DND-41 (cell line): ENCODE results near the gene RNF145.

ENCODE experiments used
- ATAC-seq: fragments of 200-7000 bp; cut with Tn5 transposase; 3 replicates; pipeline ENCODE4 v1.9.1; 2021; ENCODE audit warnings: low read depth; ENCODE audit not compliant: insufficient read depth
- DNase-seq: peaks from one replicate; pipeline ENCODE4 v3.0.0-alpha.2; 2020
- H2AFZ ChIP-seq: 2 replicates; pipeline ENCODE4 v1.6.0; 2012; ENCODE audit warnings: low read depth, low read length
- H3K27ac ChIP-seq: 2 replicates; pipeline ENCODE4 v1.5.1; 2012; ENCODE audit warnings: low read length, inconsistent platforms
- H3K27me3 ChIP-seq: fragments of 200-600 bp; sonication (generic); 2 replicates; pipeline ENCODE4 v1.6.0; 2012; ENCODE audit warnings: low read length, mild to moderate bottlenecking, inconsistent platforms; ENCODE audit not compliant: insufficient read depth, poor library complexity
- H3K36me3 ChIP-seq: 2 replicates; pipeline ENCODE4 v1.5.1; 2012; ENCODE audit warnings: low read length, inconsistent platforms; ENCODE audit not compliant: insufficient read depth
- H3K4me1 ChIP-seq: 2 replicates; pipeline ENCODE4 v1.5.1; 2012; ENCODE audit warnings: mild to moderate bottlenecking, low read length; ENCODE audit not compliant: insufficient read depth
- H3K4me2 ChIP-seq: 2 replicates; pipeline ENCODE4 v1.6.0; 2012; ENCODE audit warnings: mild to moderate bottlenecking, moderate library complexity, low read length, inconsistent platforms; ENCODE audit not compliant: insufficient read depth
- H3K4me3 ChIP-seq, 2 experiments: fragments of 200-600 bp in 1 of 2; shearing (Covaris generic) in 1 of 2; 2 replicates each; pipeline ENCODE4 v1.5.1; 2012 to 2016; ENCODE audit warnings: inconsistent platforms in 2 of 2, low read length in 2 of 2, mild to moderate bottlenecking in 2 of 2, low read depth in 1 of 2, moderate library complexity in 1 of 2
- H3K79me2 ChIP-seq: 2 replicates; pipeline ENCODE4 v1.6.0; 2012; ENCODE audit warnings: low read length, inconsistent platforms; ENCODE audit not compliant: insufficient read depth
- H3K9ac ChIP-seq: 2 replicates; pipeline ENCODE4 v1.6.0; 2012; ENCODE audit warnings: low read depth, mild to moderate bottlenecking, inconsistent platforms, low read length, moderate library complexity
- H3K9me3 ChIP-seq: 2 replicates; pipeline ENCODE4 v1.5.1; 2012; ENCODE audit warnings: low read length, moderate library complexity, mild to moderate bottlenecking, inconsistent platforms; ENCODE audit not compliant: insufficient read depth, severe bottlenecking
- H4K20me1 ChIP-seq: 2 replicates; pipeline ENCODE4 v1.6.0; 2012; ENCODE audit warnings: low read length; ENCODE audit not compliant: insufficient read depth
- EZH2 ChIP-seq: IDR thresholded peaks from 3 replicates; pipeline ENCODE4 v1.6.1; 2012; ENCODE audit warnings: borderline replicate concordance, low read depth, mild to moderate bottlenecking, moderate library complexity, low read length, inconsistent platforms; ENCODE audit not compliant: severe bottlenecking
- TF ChIP-seq, protein P1 (sequence below): IDR thresholded peaks from 2 replicates; pipeline ENCODE4 v1.5.1; 2012; ENCODE audit warnings: borderline replicate concordance, low read length, moderate library complexity, mild to moderate bottlenecking; ENCODE audit not compliant: poor library complexity, severe bottlenecking; ENCODE audit errors: extremely low read depth

The RNF145 gene

DNA sequence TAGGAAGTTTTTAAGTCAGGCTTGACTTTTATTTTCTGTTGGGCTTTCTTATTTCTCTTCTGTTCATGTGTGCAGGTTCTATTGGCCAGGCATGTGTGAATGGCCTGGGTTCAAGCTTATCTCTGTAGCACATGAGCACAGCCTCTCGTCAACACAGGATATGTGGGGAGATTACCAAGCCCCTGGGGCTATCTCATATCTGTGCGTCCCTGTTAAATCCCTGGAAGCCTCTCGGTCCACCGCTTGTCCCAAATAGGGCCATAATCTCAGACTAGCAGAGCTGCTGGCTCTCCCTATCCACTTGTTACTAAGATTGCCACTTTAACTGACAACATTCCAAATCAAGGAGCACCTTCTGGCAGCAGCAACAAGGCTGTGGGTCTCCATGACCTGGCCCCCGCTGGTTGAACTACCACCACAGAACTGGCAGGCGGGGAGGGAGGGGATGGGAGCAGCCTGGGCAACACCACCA lies 81.2 kb downstream of the RNF145 start:
- Histone ChIP-seq H3K9me3 (peaks cover 10% of the 10 kb centered on the region), H3K4me2 (no peak overlapping the region), H2AFZ (no peak overlapping the region), H3K27ac (no peak overlapping the region), H3K4me1 (no peaks in the 10 kb centered on the region), H3K27me3 (no peaks in the 10 kb centered on the region), H3K9ac (no peak overlapping the region), H3K36me3 (no peaks in the 10 kb centered on the region), H3K79me2 (no peaks in the 10 kb centered on the region), H4K20me1 (no peaks in the 10 kb centered on the region), H3K4me3 (no peak overlapping the region)
- no peak for DNase-seq
- TF ChIP-seq, protein P1, sequence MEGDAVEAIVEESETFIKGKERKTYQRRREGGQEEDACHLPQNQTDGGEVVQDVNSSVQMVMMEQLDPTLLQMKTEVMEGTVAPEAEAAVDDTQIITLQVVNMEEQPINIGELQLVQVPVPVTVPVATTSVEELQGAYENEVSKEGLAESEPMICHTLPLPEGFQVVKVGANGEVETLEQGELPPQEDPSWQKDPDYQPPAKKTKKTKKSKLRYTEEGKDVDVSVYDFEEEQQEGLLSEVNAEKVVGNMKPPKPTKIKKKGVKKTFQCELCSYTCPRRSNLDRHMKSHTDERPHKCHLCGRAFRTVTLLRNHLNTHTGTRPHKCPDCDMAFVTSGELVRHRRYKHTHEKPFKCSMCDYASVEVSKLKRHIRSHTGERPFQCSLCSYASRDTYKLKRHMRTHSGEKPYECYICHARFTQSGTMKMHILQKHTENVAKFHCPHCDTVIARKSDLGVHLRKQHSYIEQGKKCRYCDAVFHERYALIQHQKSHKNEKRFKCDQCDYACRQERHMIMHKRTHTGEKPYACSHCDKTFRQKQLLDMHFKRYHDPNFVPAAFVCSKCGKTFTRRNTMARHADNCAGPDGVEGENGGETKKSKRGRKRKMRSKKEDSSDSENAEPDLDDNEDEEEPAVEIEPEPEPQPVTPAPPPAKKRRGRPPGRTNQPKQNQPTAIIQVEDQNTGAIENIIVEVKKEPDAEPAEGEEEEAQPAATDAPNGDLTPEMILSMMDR = no peak
- TF ChIP-seq EZH2 = no peak
- ATAC-seq = 0 out of 3 replicates have a peak, but pooled peaks have one; percentile 39

DNA sequence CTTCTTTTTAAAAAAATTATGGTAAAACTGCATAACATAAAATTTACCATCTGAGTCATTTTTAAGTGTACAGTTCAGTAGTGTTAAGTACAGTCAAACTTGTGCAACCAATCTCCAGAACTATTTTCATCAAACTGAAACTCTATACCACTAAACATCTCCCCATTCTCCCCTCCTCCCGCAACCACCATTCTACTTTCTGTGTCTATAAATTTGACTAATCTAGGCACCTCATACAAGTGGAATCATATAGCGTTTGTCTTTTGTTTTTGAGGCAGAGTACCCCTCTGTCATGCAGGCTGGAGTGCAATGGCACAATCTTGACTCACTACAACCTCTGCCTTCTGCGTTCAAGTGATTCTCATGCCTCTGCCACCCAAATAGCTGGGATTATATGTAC lies 85.7 kb downstream of the RNF145 start:
- no peak for TF ChIP-seq EZH2
- TF ChIP-seq, protein P1 = no peak

GRCh38 chr5:159123189-159123588 lies 86.2 kb downstream of the RNF145 start:
- TF ChIP-seq EZH2 = no peak
- TF ChIP-seq, protein P1 = no peak

More for the DNA sequence above, 85.7 kb downstream of the RNF145 start:
- H3K4me1 ChIP-seq = peaks cover 20% of the 10 kb centered on the region
- no peaks in the 10 kb centered on the region for H3K36me3 ChIP-seq
- H3K27me3 ChIP-seq = no peaks in the 10 kb centered on the region
- no peak overlapping the region for H3K27ac ChIP-seq
- ATAC-seq = no peak
- no peaks in the 10 kb centered on the region for H3K79me2 ChIP-seq
- no peak for DNase-seq
- no peak overlapping the region for H2AFZ ChIP-seq
- no peak overlapping the region for H3K9ac ChIP-seq
- peaks cover 10% of the 10 kb centered on the region for H3K9me3 ChIP-seq
- H4K20me1 ChIP-seq = no peaks in the 10 kb centered on the region
- no peak overlapping the region for H3K4me3 ChIP-seq
- no peak overlapping the region for H3K4me2 ChIP-seq

More at GRCh38 chr5:159123189-159123588, 86.2 kb downstream of the RNF145 start:
- no peaks in the 10 kb centered on the region for H3K79me2 ChIP-seq
- no peak overlapping the region for H2AFZ ChIP-seq
- no peaks in the 10 kb centered on the region for H3K27me3 ChIP-seq
- H3K4me2 ChIP-seq = no peak overlapping the region
- H3K36me3 ChIP-seq = no peaks in the 10 kb centered on the region
- no peak overlapping the region for H3K27ac ChIP-seq
- H3K4me1 ChIP-seq = peaks cover 20% of the 10 kb centered on the region
- no peak overlapping the region for H3K4me3 ChIP-seq
- no peak for ATAC-seq
- peaks cover 10% of the 10 kb centered on the region for H3K9me3 ChIP-seq
- H4K20me1 ChIP-seq = no peaks in the 10 kb centered on the region
- no peak overlapping the region for H3K9ac ChIP-seq
- no peak for DNase-seq
